HCT116 (cell line): ENCODE results near the gene BRCA2. TPM values are rescaled to one million over a fixed set of nuclear protein-coding genes. Genes with fewer than 3 reads are reported as not detected.

Experiments
- ATAC-seq: fragments of 200-7000 bp; cut with Tn5 transposase; 2 replicates; pipeline ENCODE4 v1.9.1; 2020; ENCODE audit warnings: mild to moderate bottlenecking, moderate library complexity
- BruUV-seq: library from RNA; stranded (reverse); fragments of 400-500 nt; replicated peaks from 2 replicates; lab custom pipeline; 2021; lab: Mats Ljungman, UMichigan
- CTCF ChIA-PET: fragments of 300-600 bp; sonication (Branson Sonifier 250); formaldehyde crosslinking; loops from one replicate; lab custom pipeline; 2021; ENCODE audit warnings: antibody characterized with exemption; lab: Charles Lee
- POLR2A ChIA-PET: fragments of 300-600, 350-600 bp; sonication (Branson Sonifier 250); formaldehyde crosslinking; loops from one replicate; lab custom pipeline; 2021; ENCODE audit warnings: antibody characterized with exemption; lab: Charles Lee
- RAD21 ChIA-PET, 2 experiments: fragments of 300-600 bp; sonication (Branson Sonifier 250); formaldehyde crosslinking; loops; one replicate each; lab custom pipeline; 2023; ENCODE audit warnings: low total read pairs in 2 of 2; ENCODE audit not compliant: uncharacterized antibody in 2 of 2, unreplicated experiment in 2 of 2, low non-redundant PET in 1 of 2; lab: Charles Lee
- DNase-seq: peaks from one replicate; pipeline ENCODE4 v3.0.0-alpha.2; 2010; ENCODE audit warnings: low read depth, low spot score
- H2AFZ ChIP-seq: fragments of 200-600 bp; shearing (Covaris generic), sonication (generic); 2 replicates; pipeline ENCODE4 v1.6.1; 2017; ENCODE audit warnings: low read depth, mixed run types, mixed read lengths, antibody characterized with exemption, low read length; ENCODE audit not compliant: poor library complexity, severe bottlenecking
- H3K27ac ChIP-seq: 2 replicates; pipeline ENCODE4 v1.5.1; 2012; ENCODE audit warnings: low read depth, low read length
- H3K27me3 ChIP-seq: fragments of 200-600 bp; sonication (generic); 2 replicates; pipeline ENCODE4 v1.6.1; 2016; ENCODE audit warnings: mixed run types, low read length, mixed read lengths; ENCODE audit not compliant: insufficient read depth
- H3K36me3 ChIP-seq, 2 experiments: fragments of 200-500 bp in 1 of 2; fragments of 200-600 bp in 1 of 2; sonication (Bioruptor generic) in 1 of 2; sonication (generic) in 1 of 2; 2 replicates each; pipeline versions ENCODE4 v1.5.1 to v1.6.1; 2014 to 2016; ENCODE audit warnings: low read length in 2 of 2, inconsistent platforms in 1 of 2, mixed read lengths in 1 of 2, mixed run types in 1 of 2; ENCODE audit not compliant: insufficient read depth in 2 of 2, control insufficient read depth in 1 of 2
- H3K4me1 ChIP-seq, 2 experiments: fragments of 200-600 bp in 1 of 2; sonication (generic) in 1 of 2; 2 replicates each; pipeline versions ENCODE4 v1.5.1 to v1.6.1; 2012 to 2017; ENCODE audit warnings: low read length in 2 of 2, inconsistent platforms in 1 of 2, mild to moderate bottlenecking in 1 of 2, mixed read lengths in 1 of 2, mixed run types in 1 of 2, moderate library complexity in 1 of 2; ENCODE audit not compliant: insufficient read depth in 2 of 2, control insufficient read depth in 1 of 2
- H3K4me2 ChIP-seq: fragments of 200-600 bp; sonication (generic); 2 replicates; pipeline ENCODE4 v1.6.1; 2017; ENCODE audit warnings: mixed run types, low read length, mixed read lengths
- H3K4me3 ChIP-seq, 2 experiments: fragments of 200-600 bp in 1 of 2; sonication (generic) in 1 of 2; replicated peaks in 1 of 2; 2 replicates each; pipeline ENCODE4 v1.5.1; 2011 to 2016; ENCODE audit warnings: low read length in 2 of 2, control low read depth in 1 of 2, low read depth in 1 of 2, mild to moderate bottlenecking in 1 of 2, mixed read lengths in 1 of 2, mixed run types in 1 of 2
- H3K79me2 ChIP-seq: fragments of 200-600 bp; sonication (generic); 2 replicates; pipeline ENCODE4 v1.6.1; 2017; ENCODE audit warnings: mild to moderate bottlenecking, mixed run types, low read length, moderate library complexity, mixed read lengths; ENCODE audit not compliant: insufficient read depth
- H3K9ac ChIP-seq: fragments of 200-600 bp; sonication (generic); 2 replicates; pipeline ENCODE4 v1.6.1; 2016; ENCODE audit warnings: low read length, mixed read lengths
- H3K9me2 ChIP-seq: fragments of 200-600 bp; sonication (generic), shearing (Covaris generic); 2 replicates; pipeline ENCODE4 v1.6.1; 2017; ENCODE audit warnings: mixed run types, mild to moderate bottlenecking, moderate library complexity; ENCODE audit not compliant: insufficient read depth
- H3K9me3 ChIP-seq, 2 experiments: fragments of 200-500 bp in 1 of 2; fragments of 200-600 bp in 1 of 2; sonication (Bioruptor generic) in 1 of 2; sonication (generic) in 1 of 2; 2 replicates each; pipeline ENCODE4 v1.6.1; 2014 to 2017; ENCODE audit warnings: low read length in 2 of 2, mixed read lengths in 2 of 2, inconsistent platforms in 1 of 2, low read depth in 1 of 2, mild to moderate bottlenecking in 1 of 2, mixed run types in 1 of 2, moderate library complexity in 1 of 2; ENCODE audit not compliant: control insufficient read depth in 1 of 2, insufficient read depth in 1 of 2
- H4K20me1 ChIP-seq: fragments of 200-600 bp; sonication (generic), shearing (Covaris generic); 2 replicates; pipeline ENCODE4 v1.6.1; 2017; ENCODE audit warnings: mixed run types, mild to moderate bottlenecking, moderate library complexity; ENCODE audit not compliant: insufficient read depth
- ATF3 ChIP-seq: IDR thresholded peaks from 2 replicates; pipeline ENCODE4 v1.6.1; 2012
- CEBPB ChIP-seq: IDR thresholded peaks from 2 replicates; pipeline ENCODE4 v1.6.1; 2012; ENCODE audit warnings: low read depth
- EGR1 ChIP-seq: IDR thresholded peaks from 2 replicates; pipeline ENCODE4 v1.6.1; 2012; ENCODE audit warnings: low read depth
- EZH2phosphoT487 ChIP-seq: fragments of 200-600 bp; IDR thresholded peaks from 2 replicates; pipeline ENCODE4 v1.6.1; 2018; ENCODE audit warnings: antibody characterized with exemption, borderline replicate concordance
- FOSL1 ChIP-seq: IDR thresholded peaks from 2 replicates; pipeline ENCODE4 v1.6.1; 2012; ENCODE audit warnings: low read depth
- POLR2AphosphoS5 ChIP-seq: IDR thresholded peaks from 2 replicates; pipeline ENCODE4 v1.6.1; 2011; ENCODE audit warnings: mild to moderate bottlenecking, low read depth, low read length, moderate library complexity
- RAD21 ChIP-seq: IDR thresholded peaks from 2 replicates; pipeline ENCODE4 v1.6.1; 2012; ENCODE audit warnings: low read depth, mild to moderate bottlenecking
- REST ChIP-seq: IDR thresholded peaks from 2 replicates; pipeline ENCODE4 v1.6.1; 2012; ENCODE audit warnings: low read depth
- SIN3A ChIP-seq: IDR thresholded peaks from 2 replicates; pipeline ENCODE4 v1.6.1; 2012; ENCODE audit warnings: low read depth
- SRF ChIP-seq: IDR thresholded peaks from 2 replicates; pipeline ENCODE4 v1.6.1; 2012; ENCODE audit warnings: low read depth
- ZFX ChIP-seq: fragments of 450-650 bp; IDR thresholded peaks from 2 replicates; pipeline ENCODE4 v1.6.1; 2017
- ZNF274 ChIP-seq: fragments of 200-500 bp; sonication (Bioruptor generic); IDR thresholded peaks from 2 replicates; pipeline ENCODE4 v1.6.1; 2014; ENCODE audit warnings: mild to moderate bottlenecking, low read depth, low read length, inconsistent platforms
- intact Hi-C: fragments of 100-400 bp; cut with micrococcal nuclease; formaldehyde crosslinking; loops from 2 replicates; pipeline ENCODE4 v1.10.0; 2022
- total RNA-seq: library from RNA; stranded (reverse); gene quantifications from one replicate; pipeline ENCODE4 v1.2.1, GENCODE V29; 2021; ENCODE audit not compliant: unreplicated experiment
- TF ChIP-seq, protein P1 (sequence below), 3 experiments: fragments of 200-600 bp in 1 of 3; sonication (generic) in 1 of 3; IDR thresholded peaks in 2 of 3; conservative IDR thresholded peaks in 1 of 3; 2 replicates each; pipeline ENCODE4 v1.5.1; 2012 to 2017; ENCODE audit warnings: low read depth in 2 of 3, low read length in 2 of 3, antibody characterized with exemption in 1 of 3, borderline replicate concordance in 1 of 3, control low read depth in 1 of 3, mild to moderate bottlenecking in 1 of 3, mixed read lengths in 1 of 3, mixed run types in 1 of 3, moderate library complexity in 1 of 3; ENCODE audit not compliant: insufficient read depth in 1 of 3

Gene BRCA2
- total RNA-seq, 1 experiment from 2014 or later: 14.2 TPM

DNA sequence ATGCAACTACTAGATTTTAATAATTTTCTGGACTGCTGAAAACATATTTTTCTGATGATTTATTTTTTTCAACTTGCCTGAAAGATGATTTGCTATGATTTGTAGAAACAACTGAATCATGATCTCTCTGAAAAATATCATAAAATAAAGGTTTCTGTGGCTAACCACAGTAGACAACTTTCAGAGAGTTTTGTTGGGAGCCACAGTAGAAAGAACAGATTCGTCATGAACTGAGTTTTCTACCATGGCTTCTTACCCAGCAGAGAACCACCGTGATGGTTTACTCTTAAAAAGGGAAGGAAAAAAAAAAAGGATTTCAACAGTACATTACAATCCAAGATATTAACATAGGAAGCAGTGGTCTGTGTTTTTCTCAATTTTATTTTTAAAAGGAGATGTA, 18.1 kb upstream of the BRCA2 start:
- Histone ChIP-seq H2AFZ (no peak overlapping the region), H3K4me3 (no peak overlapping the region), H3K9me2 (no peaks in the 10 kb centered on the region), H3K9me3 (no peaks in the 10 kb centered on the region), H3K4me2 (no peak overlapping the region), H3K4me1 (no peaks in the 10 kb centered on the region), H4K20me1 (no peaks in the 10 kb centered on the region), H3K27me3 (peaks cover 58% of the 10 kb centered on the region), H3K27ac (no peak overlapping the region), H3K79me2 (no peaks in the 10 kb centered on the region), H3K36me3 (no peaks in the 10 kb centered on the region), H3K9ac (no peak overlapping the region)
- TF ChIP-seq POLR2AphosphoS5 (no peak), CEBPB (no peak), EGR1 (no peak), SIN3A (no peak), SRF (no peak), ZNF274 (no peak), REST (no peak), ATF3 (no peak), EZH2phosphoT487 (no peak), ZFX (no peak), FOSL1 (no peak), RAD21 (no peak)
- TF ChIP-seq, protein P1, sequence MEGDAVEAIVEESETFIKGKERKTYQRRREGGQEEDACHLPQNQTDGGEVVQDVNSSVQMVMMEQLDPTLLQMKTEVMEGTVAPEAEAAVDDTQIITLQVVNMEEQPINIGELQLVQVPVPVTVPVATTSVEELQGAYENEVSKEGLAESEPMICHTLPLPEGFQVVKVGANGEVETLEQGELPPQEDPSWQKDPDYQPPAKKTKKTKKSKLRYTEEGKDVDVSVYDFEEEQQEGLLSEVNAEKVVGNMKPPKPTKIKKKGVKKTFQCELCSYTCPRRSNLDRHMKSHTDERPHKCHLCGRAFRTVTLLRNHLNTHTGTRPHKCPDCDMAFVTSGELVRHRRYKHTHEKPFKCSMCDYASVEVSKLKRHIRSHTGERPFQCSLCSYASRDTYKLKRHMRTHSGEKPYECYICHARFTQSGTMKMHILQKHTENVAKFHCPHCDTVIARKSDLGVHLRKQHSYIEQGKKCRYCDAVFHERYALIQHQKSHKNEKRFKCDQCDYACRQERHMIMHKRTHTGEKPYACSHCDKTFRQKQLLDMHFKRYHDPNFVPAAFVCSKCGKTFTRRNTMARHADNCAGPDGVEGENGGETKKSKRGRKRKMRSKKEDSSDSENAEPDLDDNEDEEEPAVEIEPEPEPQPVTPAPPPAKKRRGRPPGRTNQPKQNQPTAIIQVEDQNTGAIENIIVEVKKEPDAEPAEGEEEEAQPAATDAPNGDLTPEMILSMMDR (IDR thresholded peaks at IDR 0.05 in 2 of 3, conservative IDR thresholded peaks at IDR 0.05 in 1 of 3; ENCODE audit: borderline replicate concordance in 1 of 3, insufficient read depth in 1 of 3, low read depth in 2 of 3, low read length in 2 of 3): no peak
- RAD21 ChIA-PET: no interaction called here
- ATAC-seq (no peak), DNase-seq (no peak)
- CTCF ChIA-PET: no interaction called here
- no TSS peak for BruUV-seq
- POLR2A ChIA-PET: no interaction called here
- intact Hi-C loops: no loop called here
